Hypothalamus (tissue), 51 donors: ENCODE measurements around the gene ECSIT.
A peak's percentile ranks its signal among the peaks of the same experiment; 100 is the strongest.

Experiments used
- DNase-seq, 51 donors: peaks; one replicate each; lab custom pipeline; 2025; lab: John Stamatoyannopoulos, UW

ECSIT gene

DNA sequence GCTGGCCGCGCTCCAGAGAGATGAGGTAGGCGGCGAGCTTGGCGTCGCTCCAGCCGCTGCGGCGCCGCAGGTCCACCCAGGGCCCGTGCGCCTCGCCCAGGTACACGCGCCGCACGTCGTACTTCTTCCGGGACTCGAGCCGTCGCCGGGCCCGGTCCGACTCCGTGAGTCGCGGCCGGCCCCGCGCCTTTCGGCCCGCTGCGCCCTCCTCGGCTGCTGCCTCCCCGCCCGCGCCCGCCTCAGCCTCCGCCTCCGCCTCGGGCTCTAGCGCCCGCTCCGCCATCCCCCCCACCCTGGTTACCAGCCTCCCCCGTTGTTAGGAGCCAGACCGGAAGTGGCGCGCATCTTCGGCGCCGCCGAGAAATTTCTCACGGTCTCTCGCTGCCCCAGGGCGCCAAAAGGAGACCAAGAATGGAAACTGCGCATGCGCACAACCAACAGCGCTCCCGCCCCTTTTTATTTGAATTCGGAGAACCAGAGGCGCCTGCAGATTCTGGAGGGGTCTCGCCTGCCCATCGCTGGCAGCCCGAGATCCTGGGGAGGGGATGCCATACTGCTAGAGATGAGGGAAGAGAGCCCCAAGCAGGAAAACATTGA lies 23.3 kb downstream of the ECSIT start, which contains the start of gene ZNF653:
Gene ZNF653, minus strand, starts transcription at position 336 of the 597 bp plus-strand sequence. Its CDS starts 53 bp downstream, at position 283.
- DNase-seq = peak; percentile 56 to 95 (median 88)

DNA sequence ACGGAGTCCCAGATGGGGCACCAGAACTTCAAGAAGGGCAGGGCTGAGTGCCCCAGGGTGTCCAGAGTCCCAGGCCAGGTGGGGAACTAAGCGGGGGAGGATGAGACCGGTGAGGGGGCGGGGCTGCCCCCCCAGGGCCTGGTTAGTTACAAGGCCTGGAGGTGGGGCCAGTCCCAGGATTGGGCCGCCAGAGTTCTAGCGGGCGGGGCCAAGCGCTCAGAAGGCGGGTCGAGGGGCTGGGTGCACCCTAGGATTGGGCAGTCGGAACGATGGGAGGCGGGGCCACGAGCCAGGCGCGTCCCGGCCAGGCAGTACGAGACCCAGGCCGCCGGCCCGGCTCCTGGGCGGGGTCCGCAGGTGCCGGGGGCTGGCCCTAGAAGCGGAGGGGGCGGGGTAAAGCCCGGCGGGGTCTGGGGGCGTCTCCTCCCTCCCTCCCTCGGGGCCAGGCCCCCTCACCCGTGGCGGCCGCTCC lies 23.9 kb downstream of the ECSIT start:
- peak; percentile 55 to 97 (median 92) for DNase-seq

DNA sequence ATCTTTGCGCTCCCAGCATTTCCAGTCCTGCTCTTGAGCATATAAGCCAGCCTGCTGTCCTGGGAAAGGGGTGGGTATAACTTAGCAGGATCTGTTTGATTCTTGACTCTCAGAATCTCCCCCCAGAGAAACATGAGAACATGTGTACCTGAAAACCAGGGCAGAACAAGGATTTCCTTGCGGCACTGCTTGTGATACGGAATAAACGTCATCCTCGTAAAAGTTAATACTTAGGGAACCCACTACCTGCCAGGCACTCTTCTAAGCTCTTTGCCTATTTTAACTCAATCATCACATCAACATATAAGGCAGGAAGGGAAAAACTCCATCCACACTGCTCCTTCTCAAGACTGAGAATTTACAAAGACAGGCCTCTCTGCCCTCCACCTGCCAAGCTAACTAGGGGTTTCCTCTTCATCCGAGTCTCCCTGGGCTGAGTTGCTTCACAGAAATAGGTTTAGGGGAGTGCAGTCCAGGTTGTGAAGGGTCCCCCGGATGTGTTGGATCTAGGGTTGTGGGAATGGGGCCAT lies 24.4 kb downstream of the ECSIT start:
- no peak for DNase-seq

DNA sequence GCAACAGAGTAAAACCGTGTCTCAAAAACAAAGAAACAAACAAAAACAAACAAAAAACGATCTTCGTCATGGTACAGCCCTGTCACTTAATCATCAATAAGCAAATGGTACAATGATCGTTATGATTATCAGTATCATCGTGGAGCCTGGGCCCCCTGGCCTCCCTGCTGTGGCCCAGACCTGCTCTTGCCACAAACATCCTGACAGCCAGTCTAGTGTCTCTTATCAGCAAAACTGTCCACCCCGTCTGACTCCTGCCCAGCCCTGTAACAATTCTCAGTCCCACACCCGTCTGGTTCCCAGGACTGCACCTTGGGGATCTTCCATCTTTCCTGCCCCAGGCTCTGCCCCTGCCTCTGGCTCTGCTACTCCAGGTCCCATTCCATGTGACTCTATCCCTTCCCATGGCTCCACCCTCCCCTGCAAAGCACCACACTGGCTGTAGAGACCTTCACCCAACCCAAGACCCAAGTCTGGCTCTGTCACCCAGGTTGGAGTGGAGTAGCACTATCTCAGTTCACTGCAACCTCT lies 29.0 kb downstream of the ECSIT start:
- DNase-seq = no peak

DNA sequence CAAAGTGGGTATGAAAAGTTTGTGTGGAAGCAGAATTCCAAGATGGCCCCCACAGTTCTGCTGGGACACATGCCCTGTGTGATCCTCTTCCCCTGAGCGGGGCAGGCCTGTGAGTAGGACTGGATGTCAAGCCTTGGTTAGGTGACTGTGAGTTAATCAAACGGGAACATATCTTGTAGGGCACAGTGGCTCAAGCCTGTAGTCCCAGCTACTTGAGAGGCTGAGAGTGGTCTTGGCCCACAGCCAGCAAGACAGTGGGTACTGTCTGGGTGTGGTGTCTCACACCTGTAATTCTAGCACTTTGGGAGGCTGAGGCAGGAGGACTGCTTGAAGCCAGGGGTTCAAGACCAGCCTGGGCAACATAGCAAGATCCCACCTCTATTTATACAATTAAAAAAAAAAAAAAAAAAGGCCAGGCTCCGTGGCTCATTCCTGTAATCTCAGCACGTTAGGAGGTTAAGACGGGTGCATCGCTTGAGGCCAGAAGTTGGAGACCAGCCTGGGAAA lies 29.7 kb downstream of the ECSIT start:
- no peak for DNase-seq

DNA sequence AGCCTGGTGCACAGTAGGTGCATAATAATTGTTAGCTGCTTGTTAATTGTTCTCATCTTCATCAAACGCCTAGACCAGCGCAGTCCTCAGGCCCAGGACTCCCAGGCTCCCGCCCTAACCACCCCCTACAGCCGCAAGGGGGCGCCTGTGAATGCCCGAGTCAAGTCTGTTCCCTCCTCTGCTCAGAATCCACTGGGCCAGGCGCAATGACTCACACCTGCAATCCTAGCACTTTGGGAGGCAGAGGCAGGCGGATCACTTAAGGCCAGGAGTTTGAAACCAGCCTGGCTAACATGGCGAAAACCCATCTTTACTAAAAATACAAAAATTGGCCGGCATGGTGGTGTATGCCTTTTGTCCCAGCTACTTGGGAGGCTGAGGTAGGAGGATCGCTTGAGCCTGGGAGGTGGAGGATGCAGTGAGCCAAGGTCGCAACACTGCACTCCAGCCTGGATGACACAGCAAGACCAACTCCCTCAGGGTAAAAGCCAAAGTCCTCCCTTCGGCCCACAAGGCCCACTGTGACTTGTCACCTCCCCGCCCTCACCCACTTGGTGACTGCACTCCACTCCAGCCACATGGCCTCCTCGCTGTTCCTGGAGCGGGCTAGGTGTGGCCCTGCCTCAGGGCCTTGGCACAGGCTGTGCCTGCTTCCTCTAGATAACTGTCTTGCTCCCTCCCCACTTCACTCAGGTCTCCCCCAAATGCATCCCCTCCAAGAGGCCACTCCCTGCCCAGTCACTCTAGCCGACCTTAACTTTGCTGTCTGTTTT lies 32.4 kb downstream of the ECSIT start:
- peak in 29 of 51 donors; percentile 1 to 51 (median 13) for DNase-seq

DNA sequence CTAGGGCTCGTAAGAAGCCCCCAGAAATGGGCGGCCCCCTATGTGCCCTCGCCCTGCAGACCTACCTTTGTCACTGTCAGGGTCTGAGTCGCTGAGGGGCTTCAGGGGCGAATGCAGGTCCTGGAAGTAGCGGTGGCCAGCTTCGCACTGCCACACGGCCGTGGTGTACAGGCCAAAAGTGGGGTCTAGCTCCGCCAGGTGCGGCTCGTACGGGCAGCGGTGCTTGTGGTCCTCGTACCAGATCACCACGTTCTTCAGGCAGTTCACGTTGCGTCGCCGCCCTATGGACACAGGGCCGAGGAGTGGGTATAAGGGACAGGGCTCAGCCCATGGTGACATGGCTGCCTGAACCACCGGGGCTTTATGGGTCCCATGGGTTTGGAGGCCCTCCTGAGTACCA lies 33.0 kb downstream of the ECSIT start:
- DNase-seq = no peak

DNA sequence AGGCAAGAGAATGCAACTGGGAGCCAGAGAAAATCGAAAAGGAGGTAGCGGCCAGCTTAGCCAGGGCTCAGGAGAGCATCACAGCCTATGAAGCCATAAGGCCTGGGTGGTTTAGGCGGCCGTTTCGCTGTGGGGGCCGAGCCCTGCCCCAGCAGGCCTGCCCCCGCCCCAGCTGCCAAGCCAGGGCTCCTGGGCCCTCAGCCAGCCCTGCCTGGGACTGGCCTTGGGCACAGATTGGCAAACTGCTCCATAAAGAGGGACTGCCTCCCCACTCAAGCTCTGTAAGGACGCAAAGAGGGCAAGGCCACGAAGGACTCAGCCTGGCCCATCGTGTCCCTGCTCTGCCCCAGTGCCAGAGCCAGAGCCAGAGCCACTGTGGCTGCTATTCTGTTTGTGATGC lies 33.5 kb downstream of the ECSIT start:
- DNase-seq = peak in 3 of 51 donors; percentile 5 to 35 (median 15)

DNA sequence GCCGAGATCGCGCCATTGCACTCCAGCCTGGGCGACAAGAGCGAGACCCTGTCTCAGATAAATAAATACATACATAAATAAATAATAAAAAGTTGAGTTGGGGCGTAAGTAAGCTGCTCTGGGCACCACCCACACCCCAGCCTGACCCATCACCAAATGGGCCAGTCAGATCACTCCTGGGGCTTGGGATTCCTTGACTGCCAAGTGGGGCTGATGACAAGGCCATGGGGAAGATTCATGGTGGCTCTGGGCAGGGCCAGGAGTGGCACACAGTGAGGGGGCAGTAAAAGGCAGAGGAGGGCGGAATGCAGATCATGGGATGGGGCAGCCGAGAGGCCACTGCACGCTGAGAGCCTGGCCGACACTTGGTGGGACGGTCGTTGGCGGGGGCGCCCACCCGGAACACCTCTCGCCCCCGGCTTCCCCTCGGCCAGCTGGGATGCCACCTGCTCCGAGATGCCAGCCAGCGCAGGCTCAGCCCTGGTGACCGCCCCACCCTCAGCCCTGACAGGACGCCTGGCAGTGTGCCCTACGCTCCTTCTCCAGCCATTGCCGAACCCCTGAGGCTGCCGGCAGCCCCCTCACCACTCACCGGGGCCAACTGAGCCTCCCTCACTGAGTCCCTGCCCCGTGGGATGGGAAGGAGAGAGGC lies 34.2 kb downstream of the ECSIT start:
- DNase-seq = no peak

DNA sequence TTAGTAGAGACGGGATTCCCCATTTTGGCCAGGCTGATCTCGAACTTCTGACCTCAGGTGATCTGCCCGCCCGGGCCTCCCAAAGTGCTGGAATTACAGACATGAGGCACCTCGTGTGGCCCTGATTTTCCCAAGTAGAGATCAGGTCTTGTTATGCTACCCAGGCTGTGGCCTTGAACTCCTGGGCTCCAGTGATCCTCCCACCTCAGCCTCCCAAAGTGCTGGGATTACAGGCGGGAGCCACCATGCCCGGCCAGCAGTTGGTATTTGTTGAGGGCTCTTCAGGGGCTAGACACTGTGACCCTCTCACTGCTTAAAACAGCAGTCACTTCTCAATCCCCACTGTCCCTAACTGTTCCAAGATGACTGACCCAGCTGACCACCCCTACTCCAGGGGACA lies 39.6 kb downstream of the ECSIT start:
- DNase-seq = no peak

DNA sequence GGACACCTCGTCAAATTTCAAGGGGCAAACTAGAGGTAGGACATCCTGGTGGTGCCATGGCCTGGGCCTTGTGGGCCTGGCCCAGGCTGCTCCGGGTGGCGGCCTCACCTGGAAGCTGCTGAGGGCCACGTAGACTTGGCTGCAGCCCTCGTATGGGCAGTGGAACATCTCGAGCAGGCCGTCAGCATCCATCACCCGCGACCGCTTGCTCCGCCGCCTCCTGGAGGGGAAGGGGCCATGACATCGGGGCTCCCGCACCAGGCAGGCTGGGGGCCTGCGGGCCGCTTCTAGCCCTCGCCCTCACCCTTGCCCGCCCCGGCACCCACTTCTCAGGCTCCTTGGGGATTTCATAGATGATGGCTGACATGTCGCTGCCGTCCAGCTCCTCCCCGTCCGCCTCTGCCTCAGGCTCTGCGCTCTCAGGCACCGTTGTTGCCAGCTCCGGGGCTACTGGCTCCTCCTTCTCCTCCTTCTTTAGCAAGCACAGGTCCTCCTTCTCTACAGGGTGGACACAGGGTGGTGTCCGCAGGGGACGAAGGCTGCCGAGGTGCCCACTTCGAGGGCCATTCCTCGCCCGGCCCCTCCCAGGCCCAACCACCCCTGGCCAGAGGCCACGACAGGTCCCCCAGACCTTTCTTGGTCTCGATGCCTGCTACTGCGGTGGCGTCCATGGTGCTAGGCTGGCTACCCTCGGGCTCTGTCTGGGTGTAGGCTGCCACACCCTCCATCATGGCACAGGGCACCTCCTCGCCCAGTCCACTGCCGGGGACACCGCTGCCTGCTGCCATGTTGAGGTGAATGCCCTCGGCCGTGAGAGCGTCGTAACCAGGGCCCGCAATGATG lies 42.1 kb downstream of the ECSIT start:
- DNase-seq = no peak

DNA sequence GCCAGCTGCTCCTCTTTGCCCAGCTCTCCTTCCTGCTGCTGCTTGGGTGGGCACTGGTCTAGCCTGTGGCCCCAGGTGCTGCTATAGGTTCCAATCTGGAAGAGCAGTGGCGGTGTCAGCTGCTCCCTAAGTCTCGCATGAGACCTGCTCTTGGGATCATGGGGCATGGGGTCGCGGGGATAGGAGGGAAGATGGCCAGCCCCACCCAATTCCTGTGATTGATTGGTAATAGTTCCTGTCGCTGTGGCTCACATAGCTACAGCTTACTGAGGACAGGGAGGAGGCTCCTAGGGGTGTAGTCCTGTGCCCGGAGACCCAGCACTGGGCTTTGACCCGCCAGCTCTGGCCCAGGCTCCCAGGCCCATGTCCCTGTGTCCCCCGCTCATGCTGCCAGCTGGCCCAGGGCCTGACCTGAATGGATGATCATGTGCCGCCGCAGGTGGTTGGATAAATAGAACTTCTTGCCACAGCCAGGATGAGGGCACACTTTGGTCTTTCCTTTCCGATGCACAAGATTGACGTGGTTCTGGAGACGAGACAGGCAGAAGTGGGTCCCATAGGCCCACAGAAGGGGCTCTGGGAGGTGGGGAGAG lies 43.6 kb downstream of the ECSIT start:
- no peak for DNase-seq

DNA sequence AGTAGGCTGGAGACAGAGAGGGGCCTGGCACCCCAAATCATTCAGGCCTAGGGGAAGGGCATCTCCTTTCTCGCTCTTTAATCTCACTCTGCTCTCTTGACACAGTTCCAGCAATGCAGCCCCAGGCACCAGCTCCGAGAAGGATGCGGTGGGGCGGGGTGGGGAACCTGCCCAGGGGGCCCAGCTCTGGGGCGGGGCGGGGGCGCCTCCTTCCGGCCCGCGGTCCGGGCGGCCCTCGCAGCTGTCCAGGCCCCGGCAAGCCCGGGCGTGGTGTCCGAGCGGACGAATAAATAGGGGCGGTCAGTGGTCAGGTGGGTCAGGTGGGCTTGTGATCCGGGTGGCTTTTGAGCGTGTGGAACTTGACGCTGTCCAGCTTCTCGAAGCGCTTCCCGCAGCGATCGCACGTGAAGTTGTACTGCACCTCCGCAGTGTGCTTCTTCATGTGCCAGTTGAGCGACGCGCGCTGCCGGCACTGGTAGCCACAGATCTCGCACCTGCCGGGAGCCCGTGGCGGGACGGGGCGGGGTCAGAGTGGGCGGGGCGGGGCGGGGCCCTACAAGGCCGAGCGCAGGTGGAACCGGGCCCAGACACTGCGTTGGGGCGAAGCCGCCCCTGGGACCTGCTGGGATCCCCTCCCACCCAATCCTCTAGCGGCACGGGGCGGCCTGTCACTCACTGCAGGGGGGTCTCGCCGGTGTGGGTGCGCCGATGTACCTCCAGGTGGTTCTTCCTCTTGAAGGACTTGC lies 45.4 kb downstream of the ECSIT start:
- no peak for DNase-seq

DNA sequence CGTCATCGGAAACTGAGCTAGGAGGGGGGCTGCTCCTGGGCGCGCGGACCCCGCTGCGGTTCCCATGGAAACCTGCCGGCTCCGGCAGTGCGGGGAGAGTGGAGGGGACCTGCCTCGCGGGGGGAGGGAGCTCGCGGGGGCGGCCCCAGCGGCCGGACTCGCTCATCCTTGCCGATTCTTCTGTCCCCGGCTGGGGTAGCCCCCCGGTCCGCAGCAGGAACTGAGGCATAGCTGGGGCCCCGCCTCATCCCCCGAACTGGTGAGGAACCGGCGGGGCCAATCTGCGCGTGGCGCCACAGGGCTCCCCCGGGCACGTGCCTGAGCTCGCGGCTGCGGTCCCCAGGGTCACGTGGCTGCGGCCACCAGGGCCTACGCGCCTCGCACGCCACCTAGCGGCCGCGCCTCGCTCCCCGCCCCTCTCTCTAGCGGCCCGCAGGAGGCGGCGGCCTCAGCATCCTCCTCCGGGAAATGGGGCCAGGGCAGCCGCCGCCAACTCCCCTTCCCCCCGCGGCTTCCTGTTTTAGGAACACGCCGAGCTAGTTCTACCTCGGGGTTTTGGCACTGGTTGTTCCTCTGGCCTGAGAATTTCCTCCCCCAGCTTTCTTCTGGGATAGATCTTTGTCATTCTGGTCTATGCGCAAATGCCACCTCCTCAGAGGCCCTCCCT lies 46.4 kb downstream of the ECSIT start:
- DNase-seq = peak; percentile 60 to 99 (median 85)

DNA sequence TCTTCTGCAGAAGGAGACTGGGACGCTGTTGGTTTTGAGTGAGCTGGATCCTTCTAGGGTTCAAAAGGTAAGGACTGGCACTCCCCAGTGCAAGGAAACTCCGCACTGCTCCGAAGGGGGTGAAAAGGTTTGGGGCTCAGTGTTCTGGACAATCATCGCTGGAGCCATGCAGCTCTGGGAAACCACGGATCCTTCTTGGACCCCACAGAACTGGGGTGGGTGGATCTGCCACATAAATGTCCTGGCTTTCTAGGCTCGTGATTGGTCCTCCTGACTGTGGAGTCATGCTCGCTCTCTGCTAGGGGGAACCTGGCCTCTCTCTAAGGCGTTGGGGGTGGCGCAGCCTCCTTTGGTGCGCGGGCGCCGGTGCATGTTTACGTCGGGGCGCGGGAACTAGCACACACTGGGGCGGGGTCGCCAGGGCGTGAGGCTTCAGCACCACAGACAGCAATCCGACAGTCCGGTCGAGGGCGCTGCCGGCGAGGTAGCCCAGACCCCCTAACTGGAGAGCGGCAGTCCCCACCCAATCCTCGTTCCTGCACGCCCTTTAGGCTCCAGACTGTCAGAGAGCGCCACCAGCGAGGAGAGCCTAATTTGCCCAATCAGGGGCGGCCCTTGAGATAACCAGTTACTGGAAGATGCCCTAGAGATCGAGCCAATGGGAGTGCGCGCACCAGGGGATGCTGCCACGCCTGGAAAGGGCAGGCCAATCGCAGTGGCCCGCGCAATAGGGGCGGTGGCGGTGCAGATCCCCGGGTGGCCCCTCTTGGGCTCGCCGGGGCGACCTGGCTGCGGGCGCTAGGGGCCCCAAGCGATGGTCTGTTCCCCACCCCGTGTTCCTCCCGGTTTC lies 47.2 kb downstream of the ECSIT start:
- DNase-seq = peak; percentile 71 to 99 (median 93)

DNA sequence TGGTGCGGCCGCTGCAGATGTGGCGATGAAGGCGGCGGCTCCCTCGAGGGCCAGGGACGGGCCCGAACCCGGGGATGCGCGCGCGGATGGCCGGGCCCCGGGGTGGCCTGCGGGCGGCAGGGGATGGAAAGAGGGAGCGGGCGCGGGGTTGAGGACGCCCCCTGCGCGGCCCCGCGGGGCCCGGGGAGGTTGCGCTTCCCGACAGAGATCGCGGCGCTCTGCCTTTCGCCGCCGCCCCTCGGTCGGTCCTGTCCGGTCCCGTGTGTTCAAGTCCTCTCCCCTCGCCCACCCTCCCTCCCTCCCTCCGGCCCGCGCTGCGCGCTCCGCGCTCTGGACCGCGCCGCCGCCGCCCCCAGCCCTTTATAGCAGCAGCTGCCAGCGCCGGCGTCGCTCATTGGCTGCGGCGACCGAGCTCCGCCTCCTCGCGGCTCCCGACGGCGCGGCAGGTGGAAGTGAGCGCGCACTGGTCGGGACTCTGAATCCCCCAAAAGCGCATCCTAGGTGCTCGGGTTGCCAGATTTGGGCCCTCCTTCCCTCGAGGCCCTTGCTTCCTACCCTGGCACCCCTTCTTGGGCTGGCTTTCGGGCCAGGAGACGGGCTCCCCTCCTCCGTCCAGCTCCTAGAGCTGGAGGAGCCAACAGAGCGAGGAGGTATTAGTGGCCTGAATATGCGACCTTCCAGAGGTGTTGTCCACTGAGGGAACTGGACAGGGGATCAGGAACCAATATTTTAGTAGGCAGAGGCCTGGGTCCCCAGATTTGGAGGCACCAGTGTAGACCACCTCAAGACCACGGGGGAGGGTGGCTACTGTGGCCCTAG lies 48.0 kb downstream of the ECSIT start, which contains the start of gene ELAVL3:
Gene ELAVL3, minus strand, starts transcription at position 332 of the 819 bp plus-strand sequence. CDS start 438 bp downstream, outside the sequence.
- peak in 50 of 51 donors; percentile 12 to 89 (median 60) for DNase-seq
